NCI-H748 (cell line): ENCODE measurements around the gene IL17RB.

Source experiments
- DNase-seq: peaks from one replicate; lab custom pipeline; 2025; ENCODE audit not compliant: unreplicated experiment; lab: John Stamatoyannopoulos, UW

IL17RB gene

DNA sequence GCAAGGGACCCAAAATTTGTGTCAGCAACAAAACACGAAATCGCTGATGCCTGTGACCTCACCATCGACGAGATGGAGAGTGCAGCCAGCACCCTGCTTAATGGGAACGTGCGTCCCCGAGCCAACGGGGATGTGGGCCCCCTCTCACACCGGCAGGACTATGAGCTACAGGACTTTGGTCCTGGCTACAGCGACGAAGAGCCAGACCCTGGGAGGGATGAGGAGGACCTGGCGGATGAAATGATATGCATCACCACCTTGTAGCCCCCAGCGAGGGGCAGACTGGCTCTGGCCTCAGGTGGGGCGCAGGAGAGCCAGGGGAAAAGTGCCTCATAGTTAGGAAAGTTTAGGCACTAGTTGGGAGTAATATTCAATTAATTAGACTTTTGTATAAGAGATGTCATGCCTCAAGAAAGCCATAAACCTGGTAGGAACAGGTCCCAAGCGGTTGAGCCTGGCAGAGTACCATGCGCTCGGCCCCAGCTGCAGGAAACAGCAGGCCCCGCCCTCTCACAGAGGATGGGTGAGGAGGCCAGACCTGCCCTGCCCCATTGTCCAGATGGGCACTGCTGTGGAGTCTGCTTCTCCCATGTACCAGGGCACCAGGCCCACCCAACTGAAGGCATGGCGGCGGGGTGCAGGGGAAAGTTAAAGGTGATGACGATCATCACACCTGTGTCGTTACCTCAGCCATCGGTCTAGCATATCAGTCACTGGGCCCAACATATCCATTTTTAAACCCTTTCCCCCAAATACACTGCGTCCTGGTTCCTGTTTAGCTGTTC, 35.0 kb upstream of the IL17RB start:
- DNase-seq = no peak

DNA sequence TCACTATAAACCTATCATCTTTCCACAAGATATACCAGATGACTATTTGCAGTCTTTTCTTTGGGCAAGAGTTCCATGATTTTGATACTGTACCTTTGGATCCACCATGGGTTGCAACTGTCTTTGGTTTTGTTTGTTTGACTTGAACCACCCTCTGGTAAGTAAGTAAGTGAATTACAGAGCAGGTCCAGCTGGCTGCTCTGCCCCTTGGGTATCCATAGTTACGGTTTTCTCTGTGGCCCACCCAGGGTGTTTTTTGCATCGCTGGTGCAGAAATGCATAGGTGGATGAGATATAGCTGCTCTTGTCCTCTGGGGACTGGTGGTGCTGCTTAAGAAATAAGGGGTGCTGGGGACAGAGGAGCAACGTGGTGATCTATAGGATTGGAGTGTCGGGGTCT, 33.9 kb upstream of the IL17RB start:
- DNase-seq = no peak

GRCh38 chr3:53813229-53813628, 33.1 kb upstream of the IL17RB start:
- no peak for DNase-seq

- no peak for DNase-seq
Observed at GRCh38 chr3:53813876-53814275, 32.5 kb upstream of the IL17RB start.

GRCh38 chr3:53815067-53815466, 31.3 kb upstream of the IL17RB start:
- no peak for DNase-seq

- no peak for DNase-seq
Observed at GRCh38 chr3:53815651-53816050, 30.7 kb upstream of the IL17RB start.

DNA sequence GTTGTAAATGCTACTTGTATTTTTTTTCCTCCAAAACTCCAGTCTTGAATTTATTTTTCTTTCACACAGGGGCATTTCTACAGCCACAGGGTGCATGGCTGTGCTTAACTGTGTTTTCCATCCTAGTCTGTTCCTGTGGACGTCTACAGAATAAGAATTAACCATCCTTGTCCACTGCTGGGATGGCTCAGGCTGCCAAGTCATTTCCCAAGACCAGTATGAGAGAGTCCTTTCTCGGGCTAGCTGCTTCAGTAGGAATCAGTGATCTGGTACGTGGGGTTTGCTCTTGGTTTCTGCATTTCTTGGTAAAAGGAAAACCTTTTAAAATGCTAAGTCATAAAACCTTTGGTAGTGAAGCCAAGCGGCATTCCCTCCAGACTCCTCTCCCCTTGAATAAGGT, 29.9 kb upstream of the IL17RB start:
- no peak for DNase-seq

DNA sequence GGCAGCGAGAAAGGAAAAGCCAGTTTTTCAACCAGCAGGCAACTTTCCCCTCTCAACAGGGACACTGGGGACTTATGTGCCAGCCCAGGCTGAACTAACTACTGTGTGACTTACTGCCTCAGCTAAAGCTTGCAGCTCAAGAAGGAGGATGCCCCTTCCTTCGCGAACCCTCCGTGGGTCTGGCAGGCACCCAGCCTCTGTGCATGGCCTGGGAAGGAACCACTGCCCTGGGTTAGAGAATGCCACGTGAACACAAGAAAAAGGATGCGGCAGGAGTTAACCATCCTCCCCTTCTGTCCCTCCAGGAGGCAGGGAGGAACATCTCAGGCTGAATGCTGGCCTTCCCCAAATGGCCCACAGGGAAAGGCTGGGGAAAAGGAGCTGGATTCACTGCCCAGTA, 29.2 kb upstream of the IL17RB start:
- no peak for DNase-seq

DNA sequence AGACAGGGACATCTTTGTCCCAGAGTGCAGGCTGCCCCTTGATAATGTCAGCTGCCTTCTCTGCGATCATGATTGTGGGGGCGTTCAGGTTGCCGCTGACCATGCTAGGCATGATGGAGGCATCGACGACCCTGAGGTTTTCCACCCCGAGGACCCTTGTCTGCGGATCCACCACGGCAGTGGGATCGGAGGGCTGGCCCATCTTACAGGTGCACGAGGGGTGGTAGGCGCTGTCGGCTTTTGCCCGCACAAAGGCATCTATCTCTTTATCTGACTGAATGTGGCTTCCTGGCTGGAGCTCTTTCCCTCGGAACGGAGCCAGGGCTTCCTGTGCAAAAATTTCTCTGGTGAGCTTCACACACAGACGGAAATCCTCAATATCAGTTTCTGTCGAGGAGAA, 28.6 kb upstream of the IL17RB start:
- DNase-seq = no peak

GRCh38 chr3:53818221-53819162, 27.9 kb upstream of the IL17RB start:
- no peak for DNase-seq

- no peak for DNase-seq
Observed at GRCh38 chr3:53819163-53819868, 27.1 kb upstream of the IL17RB start.

GRCh38 chr3:53820084-53820483, 26.3 kb upstream of the IL17RB start:
- DNase-seq = no peak

- DNase-seq = no peak
Observed at GRCh38 chr3:53820756-53821580, 25.4 kb upstream of the IL17RB start.

DNA sequence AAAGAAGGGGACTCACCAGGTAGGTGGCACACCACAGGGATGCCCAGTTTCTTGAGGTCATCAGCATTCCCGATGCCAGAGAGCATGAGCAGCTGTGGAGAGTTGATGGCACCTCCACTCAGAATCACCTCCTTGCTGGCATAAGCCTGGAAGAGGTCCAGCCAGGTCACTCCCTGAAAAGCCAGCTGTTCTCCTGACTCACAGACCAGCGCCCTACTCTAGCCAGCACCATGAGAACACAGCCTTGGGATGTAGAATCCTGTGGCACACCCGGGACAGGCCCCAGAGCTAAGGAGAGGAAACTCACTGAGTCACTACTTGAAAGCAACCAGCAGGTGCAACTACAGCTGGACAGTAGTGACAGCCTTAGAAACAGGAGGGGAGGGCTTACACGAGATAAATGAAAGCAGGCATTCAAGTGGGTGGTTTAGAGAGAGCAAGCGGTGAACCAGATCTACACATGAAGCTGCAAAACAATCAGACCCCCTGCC, 24.7 kb upstream of the IL17RB start:
- DNase-seq = no peak

GRCh38 chr3:53822331-53822741, 24.0 kb upstream of the IL17RB start:
- DNase-seq = no peak

- DNase-seq = no peak
Observed at GRCh38 chr3:53823026-53823955, 23.1 kb upstream of the IL17RB start.

GRCh38 chr3:53823956-53824657, 22.3 kb upstream of the IL17RB start:
- DNase-seq = no peak

DNA sequence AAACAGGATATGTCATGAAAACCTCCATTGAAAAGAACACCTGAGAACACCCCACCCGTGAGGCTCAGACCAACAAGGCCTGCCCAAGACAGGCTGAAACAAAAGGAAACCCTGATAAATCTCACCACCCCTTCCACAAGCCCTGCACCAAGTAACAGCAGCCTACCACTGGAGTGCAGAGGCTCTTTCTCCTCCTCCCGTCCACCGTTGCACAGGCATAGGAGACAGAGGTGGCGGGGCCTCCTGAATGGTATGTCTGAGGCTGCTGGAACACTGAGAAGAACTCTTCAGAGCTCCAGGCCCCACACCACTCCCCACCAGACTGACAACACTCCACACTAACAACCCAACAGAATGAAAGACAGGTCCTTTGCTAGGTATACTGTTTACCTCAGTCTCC, 21.6 kb upstream of the IL17RB start:
- no peak for DNase-seq

DNA sequence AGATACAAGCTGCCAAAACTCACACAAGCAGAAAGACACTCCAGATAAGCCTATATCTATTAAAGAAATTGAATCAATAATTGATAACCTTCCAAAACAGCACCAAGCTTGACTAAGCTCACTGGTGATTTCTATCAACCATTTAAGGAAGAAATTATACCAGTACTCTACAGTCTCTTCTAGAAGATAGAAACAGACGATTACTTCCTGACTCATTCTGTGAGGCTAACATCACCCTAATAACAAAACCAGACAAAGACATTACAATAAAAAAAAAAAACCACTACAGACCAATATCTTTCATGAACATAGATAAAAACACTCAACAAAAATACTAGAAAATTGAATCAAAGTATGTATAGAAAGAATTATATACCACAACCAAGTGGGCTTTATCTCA, 20.3 kb upstream of the IL17RB start:
- DNase-seq = no peak
